ENCODE measurements around the gene KL. TPM values are rescaled to one million over a fixed set of nuclear protein-coding genes. Genes with fewer than 3 reads are reported as not detected.

KL gene
- total and polyA plus RNA-seq, 4 donors: 1.7 to 8.5 (median 2.5) TPM

GRCh38 chr13:33103457-33103856 lies 87.2 kb downstream of the KL start:
- no peak overlapping the region for H3K4me3 ChIP-seq (ENCODE audit: low read depth, low read length)
- no peak overlapping the region for H3K27ac ChIP-seq (ENCODE audit: low read depth, low read length)
- H3K36me3 ChIP-seq (ENCODE audit: control insufficient read depth, insufficient read depth, low read length): peaks cover 16% of the 10 kb centered on the region
- no peaks in the 10 kb centered on the region for H3K4me1 ChIP-seq (ENCODE audit: control insufficient read depth, insufficient read depth, low read length)
- no peaks in the 10 kb centered on the region for H3K9me3 ChIP-seq (ENCODE audit: control insufficient read depth, insufficient read depth, low read length)
- DNase-seq (ENCODE audit: low read depth in 4 of 6, low spot score in 6 of 6): no peak
- WGBS (ENCODE audit: insufficient coverage): 86% methylated on average over 1 of the region's 4 CpGs
- no peaks in the 10 kb centered on the region for H3K27me3 ChIP-seq (ENCODE audit: control insufficient read depth, insufficient read depth, low read length)

- Histone ChIP-seq H3K4me1 (ENCODE audit: control insufficient read depth, insufficient read depth, low read length) (peaks cover 6% of the 10 kb centered on the region), H3K36me3 (ENCODE audit: control insufficient read depth, insufficient read depth, low read length) (peaks cover 23% of the 10 kb centered on the region), H3K9me3 (ENCODE audit: control insufficient read depth, insufficient read depth, low read length) (no peaks in the 10 kb centered on the region), H3K27me3 (ENCODE audit: control insufficient read depth, insufficient read depth, low read length) (no peaks in the 10 kb centered on the region), H3K27ac (ENCODE audit: low read depth, low read length) (no peak overlapping the region), H3K4me3 (ENCODE audit: low read depth, low read length) (no peak overlapping the region)
- 90% methylated on average over 9 of the region's 9 CpGs for WGBS (ENCODE audit: insufficient coverage)
- DNase-seq (ENCODE audit: low read depth in 4 of 6, low spot score in 6 of 6): peak in 1 of 6 donors; percentile 17
Measured at GRCh38 chr13:33105387-33106005, 89.3 kb downstream of the KL start.

GRCh38 chr13:33106656-33107360 lies 90.6 kb downstream of the KL start:
- Histone ChIP-seq H3K4me1 (ENCODE audit: control insufficient read depth, insufficient read depth, low read length) (peaks cover 10% of the 10 kb centered on the region), H3K36me3 (ENCODE audit: control insufficient read depth, insufficient read depth, low read length) (peaks cover 26% of the 10 kb centered on the region), H3K27me3 (ENCODE audit: control insufficient read depth, insufficient read depth, low read length) (no peaks in the 10 kb centered on the region), H3K9me3 (ENCODE audit: control insufficient read depth, insufficient read depth, low read length) (no peaks in the 10 kb centered on the region), H3K4me3 (ENCODE audit: low read depth, low read length) (no peak overlapping the region), H3K27ac (ENCODE audit: low read depth, low read length) (no peak overlapping the region)
- WGBS (ENCODE audit: insufficient coverage): 88% methylated on average over 5 of the region's 7 CpGs
- DNase-seq (ENCODE audit: low read depth in 4 of 6, low spot score in 6 of 6): no peak

- Histone ChIP-seq H3K9me3 (ENCODE audit: control insufficient read depth, insufficient read depth, low read length) (no peaks in the 10 kb centered on the region), H3K27me3 (ENCODE audit: control insufficient read depth, insufficient read depth, low read length) (no peaks in the 10 kb centered on the region), H3K4me1 (ENCODE audit: control insufficient read depth, insufficient read depth, low read length) (peaks cover 10% of the 10 kb centered on the region), H3K4me3 (ENCODE audit: low read depth, low read length) (no peak overlapping the region), H3K27ac (ENCODE audit: low read depth, low read length) (no peak overlapping the region), H3K36me3 (ENCODE audit: control insufficient read depth, insufficient read depth, low read length) (peaks cover 26% of the 10 kb centered on the region)
- WGBS (ENCODE audit: insufficient coverage): 93% methylated on average over 2 of the region's 2 CpGs
- DNase-seq (ENCODE audit: low read depth in 4 of 6, low spot score in 6 of 6): no peak
Measured at GRCh38 chr13:33107361-33107760, 91.1 kb downstream of the KL start.

- H3K4me3 ChIP-seq (ENCODE audit: low read depth, low read length): no peak overlapping the region
- no peak for DNase-seq (ENCODE audit: low read depth in 4 of 6, low spot score in 6 of 6)
- 100% methylated on average over 3 of the region's 5 CpGs for WGBS (ENCODE audit: insufficient coverage)
- H3K36me3 ChIP-seq (ENCODE audit: control insufficient read depth, insufficient read depth, low read length): peaks cover 36% of the 10 kb centered on the region
- H3K27me3 ChIP-seq (ENCODE audit: control insufficient read depth, insufficient read depth, low read length): no peaks in the 10 kb centered on the region
- H3K9me3 ChIP-seq (ENCODE audit: control insufficient read depth, insufficient read depth, low read length): no peaks in the 10 kb centered on the region
- peaks cover 10% of the 10 kb centered on the region for H3K4me1 ChIP-seq (ENCODE audit: control insufficient read depth, insufficient read depth, low read length)
- no peak overlapping the region for H3K27ac ChIP-seq (ENCODE audit: low read depth, low read length)
Measured at GRCh38 chr13:33108620-33109019, 92.4 kb downstream of the KL start.

- Histone ChIP-seq H3K4me1 (ENCODE audit: control insufficient read depth, insufficient read depth, low read length) (peaks cover 10% of the 10 kb centered on the region), H3K36me3 (ENCODE audit: control insufficient read depth, insufficient read depth, low read length) (peaks cover 40% of the 10 kb centered on the region), H3K4me3 (ENCODE audit: low read depth, low read length) (no peak overlapping the region), H3K27me3 (ENCODE audit: control insufficient read depth, insufficient read depth, low read length) (no peaks in the 10 kb centered on the region), H3K27ac (ENCODE audit: low read depth, low read length) (no peak overlapping the region), H3K9me3 (ENCODE audit: control insufficient read depth, insufficient read depth, low read length) (no peaks in the 10 kb centered on the region)
- DNase-seq (ENCODE audit: low read depth in 4 of 6, low spot score in 6 of 6): no peak
- 15% methylated on average over 2 of the region's 2 CpGs for WGBS (ENCODE audit: insufficient coverage)
Measured at GRCh38 chr13:33109271-33109697, 93.1 kb downstream of the KL start.

GRCh38 chr13:33109801-33110200 lies 93.6 kb downstream of the KL start:
- Histone ChIP-seq H3K9me3 (ENCODE audit: control insufficient read depth, insufficient read depth, low read length) (no peaks in the 10 kb centered on the region), H3K27me3 (ENCODE audit: control insufficient read depth, insufficient read depth, low read length) (no peaks in the 10 kb centered on the region), H3K4me1 (ENCODE audit: control insufficient read depth, insufficient read depth, low read length) (peaks cover 10% of the 10 kb centered on the region), H3K27ac (ENCODE audit: low read depth, low read length) (no peak overlapping the region), H3K36me3 (ENCODE audit: control insufficient read depth, insufficient read depth, low read length) (peaks cover 40% of the 10 kb centered on the region), H3K4me3 (ENCODE audit: low read depth, low read length) (no peak overlapping the region)
- 72% methylated on average over 2 of the region's 10 CpGs for WGBS (ENCODE audit: insufficient coverage)
- DNase-seq (ENCODE audit: low read depth in 4 of 6, low spot score in 6 of 6): no peak

- 96% methylated on average over 4 of the region's 5 CpGs for WGBS (ENCODE audit: insufficient coverage)
- Histone ChIP-seq H3K4me1 (ENCODE audit: control insufficient read depth, insufficient read depth, low read length) (peaks cover 10% of the 10 kb centered on the region), H3K27ac (ENCODE audit: low read depth, low read length) (peak overlapping the region; percentile 74), H3K9me3 (ENCODE audit: control insufficient read depth, insufficient read depth, low read length) (no peaks in the 10 kb centered on the region), H3K27me3 (ENCODE audit: control insufficient read depth, insufficient read depth, low read length) (no peaks in the 10 kb centered on the region), H3K36me3 (ENCODE audit: control insufficient read depth, insufficient read depth, low read length) (peaks cover 40% of the 10 kb centered on the region), H3K4me3 (ENCODE audit: low read depth, low read length) (no peak overlapping the region)
- DNase-seq (ENCODE audit: low read depth in 4 of 6, low spot score in 6 of 6): no peak
Measured at GRCh38 chr13:33110386-33110712, 94.1 kb downstream of the KL start.

GRCh38 chr13:33110713-33111413 lies 94.6 kb downstream of the KL start:
- peaks cover 10% of the 10 kb centered on the region for H3K4me1 ChIP-seq (ENCODE audit: control insufficient read depth, insufficient read depth, low read length)
- H3K36me3 ChIP-seq (ENCODE audit: control insufficient read depth, insufficient read depth, low read length): peaks cover 35% of the 10 kb centered on the region
- no peaks in the 10 kb centered on the region for H3K27me3 ChIP-seq (ENCODE audit: control insufficient read depth, insufficient read depth, low read length)
- 71% methylated on average over 9 of the region's 14 CpGs for WGBS (ENCODE audit: insufficient coverage)
- H3K27ac ChIP-seq (ENCODE audit: low read depth, low read length): peak overlapping the region; percentile 74
- H3K9me3 ChIP-seq (ENCODE audit: control insufficient read depth, insufficient read depth, low read length): no peaks in the 10 kb centered on the region
- DNase-seq (ENCODE audit: low read depth in 4 of 6, low spot score in 6 of 6): peak in 1 of 6 donors; percentile 38
- H3K4me3 ChIP-seq (ENCODE audit: low read depth, low read length): no peak overlapping the region
